PC-3 (cell line): ENCODE measurements around the gene TMEM54. TPM values are rescaled to one million over a fixed set of nuclear protein-coding genes. Genes with fewer than 3 reads are reported as not detected.

ENCODE experiments used
- ATAC-seq: fragments of 200-7000 bp; cut with Tn5 transposase; 2 replicates; pipeline ENCODE4 v1.9.1; 2020; ENCODE audit warnings: mild to moderate bottlenecking, moderate library complexity
- BruUV-seq: library from RNA; stranded (reverse); fragments of 400-500 nt; replicated peaks from 2 replicates; lab custom pipeline; 2021; lab: Mats Ljungman, UMichigan
- CTCF ChIA-PET: fragments of 300-600 bp; sonication (Branson Sonifier 250); formaldehyde crosslinking; loops from one replicate; lab custom pipeline; 2022; ENCODE audit warnings: antibody characterized with exemption; lab: Charles Lee
- POLR2A ChIA-PET: fragments of 300-600 bp; sonication (Branson Sonifier 250); formaldehyde crosslinking; loops from one replicate; lab custom pipeline; 2022; ENCODE audit warnings: antibody characterized with exemption; ENCODE audit not compliant: unreplicated experiment; lab: Charles Lee
- DNase-seq: peaks from one replicate; pipeline ENCODE4 v3.0.0-alpha.2; 2015
- H2AFZ ChIP-seq: fragments of 300-600 bp; sonication (generic); 2 replicates; pipeline ENCODE4 v1.6.0; 2016; ENCODE audit warnings: antibody characterized with exemption, low read length
- H3F3A ChIP-seq: fragments of 300-600 bp; sonication (generic); one replicate; pipeline ENCODE4 v1.6.0; 2017; ENCODE audit warnings: antibody characterized with exemption, low read length, control low read depth, mild to moderate bottlenecking; ENCODE audit not compliant: unreplicated experiment
- H3K27ac ChIP-seq: fragments of 300-600 bp; sonication (generic); 2 replicates; pipeline ENCODE4 v1.5.1; 2016; ENCODE audit warnings: mild to moderate bottlenecking, low read length
- H3K27me3 ChIP-seq: fragments of 300-600 bp; sonication (generic); 2 replicates; pipeline ENCODE4 v1.6.1; 2016; ENCODE audit warnings: low read length, mixed read lengths
- H3K36me3 ChIP-seq: fragments of 300-600 bp; sonication (generic); 2 replicates; pipeline ENCODE4 v1.6.1; 2016; ENCODE audit warnings: low read depth, mixed run types, low read length, mixed read lengths
- H3K4me1 ChIP-seq: fragments of 300-600 bp; sonication (generic); 2 replicates; pipeline ENCODE4 v1.5.1; 2016; ENCODE audit warnings: low read length; ENCODE audit not compliant: insufficient read depth
- H3K4me2 ChIP-seq: fragments of 300-600 bp; sonication (generic); 2 replicates; pipeline ENCODE4 v1.6.0; 2016; ENCODE audit warnings: low read length
- H3K4me3 ChIP-seq: fragments of 300-600 bp; sonication (generic); 2 replicates; pipeline ENCODE4 v1.5.1; 2016; ENCODE audit warnings: mild to moderate bottlenecking, low read length, mixed read lengths
- H3K79me2 ChIP-seq: fragments of 300-600 bp; sonication (generic); 2 replicates; pipeline ENCODE4 v1.6.1; 2017; ENCODE audit warnings: low read length, mixed read lengths
- H3K9ac ChIP-seq: fragments of 300-600 bp; sonication (generic); 2 replicates; pipeline ENCODE4 v1.6.0; 2016; ENCODE audit warnings: mild to moderate bottlenecking, low read length
- H3K9me2 ChIP-seq: fragments of 300-600 bp; sonication (generic); replicated peaks from 2 replicates; pipeline ENCODE4 v1.6.1; 2016; ENCODE audit warnings: mixed run types, low read length, mixed read lengths
- H3K9me3 ChIP-seq: fragments of 300-600 bp; sonication (generic); 2 replicates; pipeline ENCODE4 v1.6.1; 2016; ENCODE audit warnings: low read length, mixed read lengths
- H4K20me1 ChIP-seq: fragments of 300-600 bp; sonication (generic); 2 replicates; pipeline ENCODE4 v1.6.1; 2016; ENCODE audit warnings: low read length, mixed read lengths
- CTCF ChIP-seq: fragments of 300-600 bp; sonication (generic); conservative IDR thresholded peaks from 2 replicates; pipeline ENCODE4 v1.5.1; 2017; ENCODE audit warnings: antibody characterized with exemption, low read depth, mild to moderate bottlenecking, low read length
- EZH2 ChIP-seq: fragments of 300-600 bp; sonication (generic); IDR thresholded peaks from one replicate; pipeline ENCODE4 v1.6.1; 2017; ENCODE audit warnings: antibody characterized with exemption, mild to moderate bottlenecking, low read length; ENCODE audit not compliant: unreplicated experiment
- EZH2phosphoT487 ChIP-seq: fragments of 300-600 bp; sonication (generic); IDR thresholded peaks from 2 replicates; pipeline ENCODE4 v1.6.1; 2018; ENCODE audit warnings: mild to moderate bottlenecking, antibody characterized with exemption, low read length, borderline replicate concordance
- intact Hi-C: fragments of 100-400 bp; cut with micrococcal nuclease; formaldehyde crosslinking; loops from 2 replicates; pipeline ENCODE4 v1.9.0; 2023
- total RNA-seq: library from RNA; depleted of rRNA; stranded (reverse); fragments of >200 nt; gene quantifications from 2 replicates; pipeline ENCODE4 v1.2.3, GENCODE V29; 2014

Gene TMEM54
- total RNA-seq, 1 experiment from 2014 or later: 175 TPM

- POLR2A ChIA-PET: no interaction called here
- Histone ChIP-seq H3F3A (no peaks in the 10 kb centered on the region), H3K9me3 (no peaks in the 10 kb centered on the region), H3K9ac (no peak overlapping the region), H3K4me1 (no peaks in the 10 kb centered on the region), H3K4me3 (no peak overlapping the region), H4K20me1 (no peaks in the 10 kb centered on the region), H2AFZ (no peak overlapping the region), H3K9me2 (no peaks in the 10 kb centered on the region), H3K27me3 (no peaks in the 10 kb centered on the region), H3K4me2 (no peak overlapping the region), H3K36me3 (no peaks in the 10 kb centered on the region), H3K79me2 (no peaks in the 10 kb centered on the region), H3K27ac (no peak overlapping the region)
- TF ChIP-seq CTCF (no peak), EZH2phosphoT487 (no peak), EZH2 (no peak)
- no peak for DNase-seq
- CTCF ChIA-PET: no interaction called here
- no peak for ATAC-seq
- no TSS peak for BruUV-seq
- intact Hi-C loops: no loop called here
These were observed 27.1 kb upstream of the TMEM54 start for GRCh38 chr1:32928285-32928684.

- intact Hi-C loops: no loop called here
- no peak for DNase-seq
- CTCF ChIA-PET: no interaction called here
- no TSS peak for BruUV-seq
- no peaks in the 10 kb centered on the region for H3K79me2 ChIP-seq
- ATAC-seq: no peak
- H2AFZ ChIP-seq: no peak overlapping the region
- no peaks in the 10 kb centered on the region for H3F3A ChIP-seq
- H3K9ac ChIP-seq: no peak overlapping the region
- H3K36me3 ChIP-seq: no peaks in the 10 kb centered on the region
- H3K27me3 ChIP-seq: no peaks in the 10 kb centered on the region
- POLR2A ChIA-PET: no interaction called here
- TF ChIP-seq EZH2 (no peak), CTCF (no peak), EZH2phosphoT487 (no peak)
- no peaks in the 10 kb centered on the region for H3K9me2 ChIP-seq
- no peaks in the 10 kb centered on the region for H4K20me1 ChIP-seq
- no peaks in the 10 kb centered on the region for H3K9me3 ChIP-seq
- no peak overlapping the region for H3K4me3 ChIP-seq
- no peaks in the 10 kb centered on the region for H3K4me1 ChIP-seq
- no peak overlapping the region for H3K4me2 ChIP-seq
- H3K27ac ChIP-seq: no peak overlapping the region
These were observed 26.3 kb upstream of the TMEM54 start for GRCh38 chr1:32927441-32927840.

DNA sequence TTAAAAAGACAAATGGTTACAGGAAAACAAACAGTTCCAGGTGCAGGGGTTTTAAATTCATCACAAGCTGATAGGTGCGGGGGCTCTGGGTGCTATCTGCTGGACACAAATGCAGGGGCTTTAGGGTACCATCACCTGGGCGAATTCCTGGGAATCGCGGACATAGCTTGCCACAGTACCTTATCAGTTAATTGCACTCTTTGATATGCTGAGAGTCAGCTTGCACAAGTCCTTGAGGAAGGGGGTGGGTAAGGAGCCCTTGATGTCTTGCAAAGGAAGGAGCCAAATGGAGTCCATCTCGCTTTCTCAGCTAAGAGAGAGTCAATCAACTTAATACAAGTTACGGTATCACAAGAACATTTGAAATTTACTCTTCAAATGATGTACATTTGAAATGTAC is 25.4 kb upstream of the TMEM54 start:
- BruUV-seq: no TSS peak

More for the DNA sequence above, 25.4 kb upstream of the TMEM54 start:
- H3K9me2 ChIP-seq: no peaks in the 10 kb centered on the region
- POLR2A ChIA-PET: no interaction called here
- no peak overlapping the region for H3K4me2 ChIP-seq
- no peak overlapping the region for H3K4me3 ChIP-seq
- no peaks in the 10 kb centered on the region for H3K27me3 ChIP-seq
- H2AFZ ChIP-seq: no peak overlapping the region
- H3K36me3 ChIP-seq: no peaks in the 10 kb centered on the region
- intact Hi-C loops: no loop called here
- DNase-seq (no peak), ATAC-seq (no peak)
- CTCF ChIA-PET: no interaction called here
- no peaks in the 10 kb centered on the region for H3K79me2 ChIP-seq
- no peaks in the 10 kb centered on the region for H4K20me1 ChIP-seq
- H3F3A ChIP-seq: no peaks in the 10 kb centered on the region
- no peaks in the 10 kb centered on the region for H3K9me3 ChIP-seq
- H3K9ac ChIP-seq: no peak overlapping the region
- no peak overlapping the region for H3K27ac ChIP-seq
- H3K4me1 ChIP-seq: no peaks in the 10 kb centered on the region
- TF ChIP-seq CTCF (no peak), EZH2phosphoT487 (no peak), EZH2 (no peak)
